Hepatocyte (in vitro differentiated cells): Measurements from ENCODE around the gene MAPRE2.

ENCODE experiments used
- EZH2 ChIP-seq: fragments of 200-600 bp; sonication (generic); IDR thresholded peaks from 2 replicates; pipeline ENCODE4 v1.6.1; 2016; ENCODE audit warnings: antibody characterized with exemption, mild to moderate bottlenecking, borderline replicate concordance
- EZH2phosphoT487 ChIP-seq: fragments of 200-600 bp; sonication (generic); IDR thresholded peaks from one replicate; pipeline ENCODE4 v1.6.1; 2018; ENCODE audit warnings: antibody characterized with exemption, mild to moderate bottlenecking, low read depth, moderate library complexity; ENCODE audit not compliant: unreplicated experiment, severe bottlenecking
- TF ChIP-seq, protein P1 (sequence below): fragments of 200-600 bp; sonication (generic); IDR thresholded peaks from 2 replicates; pipeline ENCODE4 v1.5.1; 2016; ENCODE audit warnings: antibody characterized with exemption, mild to moderate bottlenecking; ENCODE audit not compliant: poor library complexity

GRCh38 chr18:35134791-35135531 lies 93.7 kb downstream of the MAPRE2 start:
- TF ChIP-seq, protein P1, sequence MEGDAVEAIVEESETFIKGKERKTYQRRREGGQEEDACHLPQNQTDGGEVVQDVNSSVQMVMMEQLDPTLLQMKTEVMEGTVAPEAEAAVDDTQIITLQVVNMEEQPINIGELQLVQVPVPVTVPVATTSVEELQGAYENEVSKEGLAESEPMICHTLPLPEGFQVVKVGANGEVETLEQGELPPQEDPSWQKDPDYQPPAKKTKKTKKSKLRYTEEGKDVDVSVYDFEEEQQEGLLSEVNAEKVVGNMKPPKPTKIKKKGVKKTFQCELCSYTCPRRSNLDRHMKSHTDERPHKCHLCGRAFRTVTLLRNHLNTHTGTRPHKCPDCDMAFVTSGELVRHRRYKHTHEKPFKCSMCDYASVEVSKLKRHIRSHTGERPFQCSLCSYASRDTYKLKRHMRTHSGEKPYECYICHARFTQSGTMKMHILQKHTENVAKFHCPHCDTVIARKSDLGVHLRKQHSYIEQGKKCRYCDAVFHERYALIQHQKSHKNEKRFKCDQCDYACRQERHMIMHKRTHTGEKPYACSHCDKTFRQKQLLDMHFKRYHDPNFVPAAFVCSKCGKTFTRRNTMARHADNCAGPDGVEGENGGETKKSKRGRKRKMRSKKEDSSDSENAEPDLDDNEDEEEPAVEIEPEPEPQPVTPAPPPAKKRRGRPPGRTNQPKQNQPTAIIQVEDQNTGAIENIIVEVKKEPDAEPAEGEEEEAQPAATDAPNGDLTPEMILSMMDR = no peak
- TF ChIP-seq EZH2 = no peak
- TF ChIP-seq EZH2phosphoT487 = no peak
